Liver (tissue), 9 donors: Measurements from ENCODE around the gene BLTP2. TPM values are rescaled to one million over a fixed set of nuclear protein-coding genes. Genes with fewer than 3 reads are reported as not detected.

Experiments
- DNase-seq: peaks from one replicate; pipeline ENCODE4 v3.0.0-alpha.2; 2017; ENCODE audit warnings: low spot score
- H3K27ac ChIP-seq, 2 donors: one replicate each; pipeline ENCODE4 v1.7.0; 2013; ENCODE audit warnings: inconsistent platforms in 2 of 2, low read length in 2 of 2, control low read depth in 1 of 2, low read depth in 1 of 2, mild to moderate bottlenecking in 1 of 2
- H3K27me3 ChIP-seq, 4 donors: one replicate each; pipeline versions ENCODE4 v1.6.1 to v1.7.0; 2013; ENCODE audit warnings: low read length in 3 of 4, inconsistent platforms in 1 of 4, mild to moderate bottlenecking in 1 of 4, moderate library complexity in 1 of 4; ENCODE audit not compliant: control insufficient read depth in 4 of 4, insufficient read depth in 4 of 4
- H3K36me3 ChIP-seq, 4 donors: one replicate each; pipeline versions ENCODE4 v1.6.1 to v1.7.0; 2013; ENCODE audit warnings: low read length in 3 of 4, mild to moderate bottlenecking in 3 of 4, low read depth in 1 of 4, moderate library complexity in 1 of 4; ENCODE audit not compliant: control insufficient read depth in 4 of 4, insufficient read depth in 3 of 4
- H3K4me1 ChIP-seq, 4 donors: one replicate each; pipeline versions ENCODE4 v1.6.1 to v1.7.0; 2013; ENCODE audit warnings: low read length in 3 of 4, mild to moderate bottlenecking in 3 of 4, moderate library complexity in 1 of 4; ENCODE audit not compliant: control insufficient read depth in 4 of 4, insufficient read depth in 4 of 4
- H3K4me3 ChIP-seq, 3 donors: one replicate each; pipeline versions ENCODE4 v1.6.1 to v1.7.0; 2013; ENCODE audit warnings: low read length in 3 of 3, control low read depth in 1 of 3, low read depth in 1 of 3, mild to moderate bottlenecking in 1 of 3
- H3K9ac ChIP-seq, 2 donors: one replicate each; pipeline ENCODE4 v1.7.0; 2013; ENCODE audit warnings: low read length in 2 of 2, mild to moderate bottlenecking in 2 of 2, moderate library complexity in 2 of 2, control low read depth in 1 of 2, low read depth in 1 of 2
- H3K9me3 ChIP-seq, 4 donors: one replicate each; pipeline versions ENCODE4 v1.6.1 to v1.7.0; 2013; ENCODE audit warnings: low read length in 3 of 4; ENCODE audit not compliant: control insufficient read depth in 4 of 4
- ATF3 ChIP-seq: IDR thresholded peaks from 2 replicates; pipeline ENCODE4 v1.6.1; 2016; ENCODE audit warnings: antibody characterized with exemption
- CTCF ChIP-seq: fragments of 150-350 bp; IDR thresholded peaks from 2 replicates; pipeline ENCODE4 v1.5.1; 2017; ENCODE audit warnings: improper control_type of control experiment, low read depth, low read length; ENCODE audit not compliant: missing input control
- EGR1 ChIP-seq, 2 donors: IDR thresholded peaks; 2 replicates each; pipeline ENCODE4 v1.6.1; 2016 to 2018; ENCODE audit warnings: antibody characterized with exemption in 2 of 2, low read depth in 2 of 2
- FOXA1 ChIP-seq: IDR thresholded peaks from 2 replicates; pipeline ENCODE4 v1.6.1; 2016; ENCODE audit warnings: antibody characterized with exemption
- FOXA2 ChIP-seq: IDR thresholded peaks from 2 replicates; pipeline ENCODE4 v1.6.1; 2016; ENCODE audit warnings: antibody characterized with exemption
- GABPA ChIP-seq, 2 donors: IDR thresholded peaks in 1 of 2; conservative IDR thresholded peaks in 1 of 2; 2 replicates each; pipeline ENCODE4 v1.6.1; 2016; ENCODE audit warnings: antibody characterized with exemption in 2 of 2, mild to moderate bottlenecking in 1 of 2, moderate library complexity in 1 of 2
- HNF4A ChIP-seq, 2 donors: conservative IDR thresholded peaks; 2 replicates each; pipeline ENCODE4 v1.6.1; 2016; ENCODE audit warnings: antibody characterized with exemption in 2 of 2, mild to moderate bottlenecking in 2 of 2
- JUND ChIP-seq, 2 donors: IDR thresholded peaks; 2 replicates each; pipeline ENCODE4 v1.6.1; 2016; ENCODE audit warnings: antibody characterized with exemption in 2 of 2
- NR2F2 ChIP-seq: IDR thresholded peaks from 2 replicates; pipeline ENCODE4 v1.6.1; 2016; ENCODE audit warnings: antibody characterized with exemption
- RAD21 ChIP-seq, 2 donors: IDR thresholded peaks; 2 replicates each; pipeline ENCODE4 v1.6.1; 2016; ENCODE audit warnings: antibody characterized with exemption in 2 of 2, mild to moderate bottlenecking in 2 of 2
- RXRA ChIP-seq, 2 donors: IDR thresholded peaks; 2 replicates each; pipeline ENCODE4 v1.6.1; 2017 to 2018; ENCODE audit warnings: antibody characterized with exemption in 2 of 2, mild to moderate bottlenecking in 1 of 2
- SP1 ChIP-seq: IDR thresholded peaks from 2 replicates; pipeline ENCODE4 v1.6.1; 2018; ENCODE audit warnings: antibody characterized with exemption, mild to moderate bottlenecking
- TAF1 ChIP-seq: conservative IDR thresholded peaks from 2 replicates; pipeline ENCODE4 v1.6.1; 2016; ENCODE audit warnings: antibody characterized with exemption, mild to moderate bottlenecking
- YY1 ChIP-seq: IDR thresholded peaks from 2 replicates; pipeline ENCODE4 v1.6.1; 2016; ENCODE audit warnings: antibody characterized with exemption, mild to moderate bottlenecking
- ZBTB33 ChIP-seq: IDR thresholded peaks from 2 replicates; pipeline ENCODE4 v1.6.1; 2016; ENCODE audit warnings: antibody characterized with exemption
- WGBS: extraction: QIAGEN DNeasy Blood & Tissue Kit; methylation state at CpG from one replicate; pipeline ENCODE4 v1.1.7; 2013; 5-methylcytosine and 5-hydroxymethylcytosine counted together
- polyA plus RNA-seq, 2 donors: library from polyadenylated mRNA; stranded (reverse) in 1 of 2; unstranded in 1 of 2; fragments of 200-250 nt in 1 of 2; fragments of >200 nt in 1 of 2; fragmentation: Nextera tagmentation in 1 of 2; extraction: Ambion mirVana in 1 of 2; gene quantifications; one replicate each; pipeline versions ENCODE4 v1.2.1 to v1.2.3, GENCODE V29; 2013 to 2015
- total RNA-seq, 2 donors: library from RNA; depleted of rRNA; stranded (reverse); fragments of >200 nt; gene quantifications; one replicate each; pipeline ENCODE4 v1.2.3, GENCODE V29; 2014
- TF ChIP-seq, protein P1 (sequence below): IDR thresholded peaks from 2 replicates; pipeline ENCODE4 v1.6.1; 2016; ENCODE audit warnings: antibody characterized with exemption, mild to moderate bottlenecking
- TF ChIP-seq, protein P2 (sequence below): IDR thresholded peaks from 2 replicates; pipeline ENCODE4 v1.6.1; 2016; ENCODE audit warnings: antibody characterized with exemption
- donor health status: healthy.
- donor health status: healthy.
- donor health status: healthy.
- donor health status: healthy.
- donor health status: healthy.

The BLTP2 gene
- total and polyA plus RNA-seq, 4 donors, result 24.8 to 122 (median 34.9) TPM

DNA sequence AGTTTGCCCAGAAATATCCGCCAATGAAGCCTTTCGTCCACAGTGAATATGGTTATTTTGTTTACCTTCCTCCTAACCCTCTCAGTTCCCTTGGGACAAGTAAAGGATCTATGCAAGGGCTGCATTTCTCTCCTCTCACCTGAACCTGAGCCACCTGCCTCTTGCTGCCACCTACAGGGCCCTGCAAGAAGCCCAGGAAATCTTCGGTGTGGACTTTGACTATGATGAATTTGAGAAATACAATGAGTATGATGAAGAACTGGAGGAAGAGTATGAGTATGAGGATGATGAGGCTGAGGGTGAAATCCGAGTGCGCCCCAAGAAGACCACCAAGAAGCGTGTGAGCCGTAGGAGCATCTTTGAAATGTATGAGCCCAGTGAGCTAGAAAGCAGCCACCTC, 31.0 kb upstream of the BLTP2 start:
- no peak for DNase-seq
- Histone ChIP-seq H3K36me3 (peaks cover 40 to 88% (median 78%) of the 10 kb centered on the region in 4 donors), H3K9me3 (no peaks in the 10 kb centered on the region), H3K4me1 (no peaks in the 10 kb centered on the region), H3K4me3 (no peak overlapping the region), H3K27ac (no peak overlapping the region), H3K9ac (no peak overlapping the region), H3K27me3 (no peaks in the 10 kb centered on the region)
- TF ChIP-seq FOXA2 (no peak), JUND (IDR thresholded peaks at IDR 0.05) (no peak), FOXA1 (no peak), RXRA (IDR thresholded peaks at IDR 0.05) (peak in 1 of 2 donors; percentile 19), RAD21 (IDR thresholded peaks at IDR 0.05) (peak; percentile 56 to 69), CTCF (peak; percentile 34), HNF4A (conservative IDR thresholded peaks at IDR 0.05) (peak; percentile 5 to 58)
- TF ChIP-seq, protein P1, sequence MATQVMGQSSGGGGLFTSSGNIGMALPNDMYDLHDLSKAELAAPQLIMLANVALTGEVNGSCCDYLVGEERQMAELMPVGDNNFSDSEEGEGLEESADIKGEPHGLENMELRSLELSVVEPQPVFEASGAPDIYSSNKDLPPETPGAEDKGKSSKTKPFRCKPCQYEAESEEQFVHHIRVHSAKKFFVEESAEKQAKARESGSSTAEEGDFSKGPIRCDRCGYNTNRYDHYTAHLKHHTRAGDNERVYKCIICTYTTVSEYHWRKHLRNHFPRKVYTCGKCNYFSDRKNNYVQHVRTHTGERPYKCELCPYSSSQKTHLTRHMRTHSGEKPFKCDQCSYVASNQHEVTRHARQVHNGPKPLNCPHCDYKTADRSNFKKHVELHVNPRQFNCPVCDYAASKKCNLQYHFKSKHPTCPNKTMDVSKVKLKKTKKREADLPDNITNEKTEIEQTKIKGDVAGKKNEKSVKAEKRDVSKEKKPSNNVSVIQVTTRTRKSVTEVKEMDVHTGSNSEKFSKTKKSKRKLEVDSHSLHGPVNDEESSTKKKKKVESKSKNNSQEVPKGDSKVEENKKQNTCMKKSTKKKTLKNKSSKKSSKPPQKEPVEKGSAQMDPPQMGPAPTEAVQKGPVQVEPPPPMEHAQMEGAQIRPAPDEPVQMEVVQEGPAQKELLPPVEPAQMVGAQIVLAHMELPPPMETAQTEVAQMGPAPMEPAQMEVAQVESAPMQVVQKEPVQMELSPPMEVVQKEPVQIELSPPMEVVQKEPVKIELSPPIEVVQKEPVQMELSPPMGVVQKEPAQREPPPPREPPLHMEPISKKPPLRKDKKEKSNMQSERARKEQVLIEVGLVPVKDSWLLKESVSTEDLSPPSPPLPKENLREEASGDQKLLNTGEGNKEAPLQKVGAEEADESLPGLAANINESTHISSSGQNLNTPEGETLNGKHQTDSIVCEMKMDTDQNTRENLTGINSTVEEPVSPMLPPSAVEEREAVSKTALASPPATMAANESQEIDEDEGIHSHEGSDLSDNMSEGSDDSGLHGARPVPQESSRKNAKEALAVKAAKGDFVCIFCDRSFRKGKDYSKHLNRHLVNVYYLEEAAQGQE, result no peak
- 83% methylated on average over 7 of the region's 7 CpGs for WGBS

DNA sequence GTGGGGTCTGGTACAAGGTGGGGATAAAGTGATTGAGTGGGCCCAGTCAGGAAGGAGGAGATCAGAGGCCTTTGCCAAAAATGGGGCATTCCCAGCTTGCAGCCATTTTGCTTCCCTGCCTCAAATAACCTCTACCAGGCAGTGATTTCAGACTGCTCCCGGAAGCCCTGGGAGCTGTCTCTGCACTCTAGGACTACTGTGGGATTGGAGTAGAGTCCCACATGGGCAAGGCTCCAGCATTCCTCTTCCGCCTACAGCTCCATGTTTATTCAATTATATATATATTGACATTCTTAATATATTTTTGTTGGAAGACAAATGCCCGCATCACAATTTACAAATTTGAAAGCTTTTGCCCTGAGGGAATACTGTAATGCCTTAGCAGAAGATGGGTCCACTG, 30.5 kb upstream of the BLTP2 start:
- no peak overlapping the region for H3K4me3 ChIP-seq
- no peak for DNase-seq
- 90% methylated on average over 3 of the region's 3 CpGs for WGBS
- H3K4me1 ChIP-seq, result no peaks in the 10 kb centered on the region
- H3K9me3 ChIP-seq, result no peaks in the 10 kb centered on the region
- H3K27me3 ChIP-seq, result no peaks in the 10 kb centered on the region
- no peak overlapping the region for H3K9ac ChIP-seq
- H3K27ac ChIP-seq, result no peak overlapping the region
- H3K36me3 ChIP-seq, result peaks cover 35 to 86% (median 77%) of the 10 kb centered on the region in 4 donors
- TF ChIP-seq RAD21 (IDR thresholded peaks at IDR 0.05), result no peak
- no peak for TF ChIP-seq SP1

DNA sequence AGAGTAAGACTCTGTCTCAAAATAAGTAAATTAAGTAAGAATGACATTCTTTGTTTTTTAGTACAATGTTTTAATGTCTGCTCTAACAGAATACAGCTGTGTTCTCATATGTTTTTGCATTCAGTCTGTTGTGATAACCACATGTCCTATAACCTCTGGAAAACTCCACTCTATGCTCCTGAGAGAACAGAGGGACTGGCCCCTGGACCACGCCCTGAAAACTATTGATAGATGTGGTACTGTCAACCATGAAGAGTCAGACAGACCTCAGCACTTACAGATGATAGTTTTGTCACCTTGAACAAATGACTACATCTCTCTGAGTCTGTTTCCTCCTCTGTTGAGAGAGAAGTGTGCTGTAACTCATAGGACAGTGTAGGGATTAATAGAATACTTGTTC, 25.0 kb upstream of the BLTP2 start:
- no peaks in the 10 kb centered on the region for H3K27me3 ChIP-seq
- 98% methylated on average over 1 of the region's 1 CpG for WGBS
- no peak overlapping the region for H3K9ac ChIP-seq
- H3K9me3 ChIP-seq, result no peaks in the 10 kb centered on the region
- DNase-seq, result no peak
- no peak overlapping the region for H3K4me3 ChIP-seq
- H3K4me1 ChIP-seq, result peaks cover 0 to 2% (median under 1%) of the 10 kb centered on the region in 4 donors
- no peak overlapping the region for H3K27ac ChIP-seq
- peaks cover 13 to 65% (median 45%) of the 10 kb centered on the region in 4 donors for H3K36me3 ChIP-seq
- TF ChIP-seq, protein P2, sequence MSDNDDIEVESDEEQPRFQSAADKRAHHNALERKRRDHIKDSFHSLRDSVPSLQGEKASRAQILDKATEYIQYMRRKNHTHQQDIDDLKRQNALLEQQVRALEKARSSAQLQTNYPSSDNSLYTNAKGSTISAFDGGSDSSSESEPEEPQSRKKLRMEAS, result no peak
- no peak for TF ChIP-seq HNF4A (conservative IDR thresholded peaks at IDR 0.05)
- TF ChIP-seq JUND (IDR thresholded peaks at IDR 0.05), result no peak
- no peak for TF ChIP-seq FOXA1
- TF ChIP-seq SP1, result no peak
- TF ChIP-seq TAF1, result no peak
- TF ChIP-seq ZBTB33, result no peak
- no peak for TF ChIP-seq GABPA (IDR thresholded peaks at IDR 0.05 in 1 of 2, conservative IDR thresholded peaks at IDR 0.05 in 1 of 2)
- no peak for TF ChIP-seq EGR1 (IDR thresholded peaks at IDR 0.05; ENCODE audit: low read depth in 2 of 2)
- TF ChIP-seq, protein P1, result no peak
- no peak for TF ChIP-seq RXRA (IDR thresholded peaks at IDR 0.05)
- TF ChIP-seq FOXA2, result no peak
- no peak for TF ChIP-seq YY1
- no peak for TF ChIP-seq NR2F2
- TF ChIP-seq ATF3, result no peak
